Measurements from ENCODE around the gene CIAO3. TPM values are rescaled to one million over a fixed set of nuclear protein-coding genes. Genes with fewer than 3 reads are reported as not detected.
A peak's percentile ranks its signal among the peaks of the same experiment; 100 is the strongest.

The CIAO3 gene
- total RNA-seq, 1 donor, result 24.7 TPM

GRCh38 chr16:686459-687260 is 54.1 kb downstream of the CIAO3 start:
- no peak for TF ChIP-seq CTCF (IDR thresholded peaks at IDR 0.05; ENCODE audit: insufficient read depth, low read length)

DNA sequence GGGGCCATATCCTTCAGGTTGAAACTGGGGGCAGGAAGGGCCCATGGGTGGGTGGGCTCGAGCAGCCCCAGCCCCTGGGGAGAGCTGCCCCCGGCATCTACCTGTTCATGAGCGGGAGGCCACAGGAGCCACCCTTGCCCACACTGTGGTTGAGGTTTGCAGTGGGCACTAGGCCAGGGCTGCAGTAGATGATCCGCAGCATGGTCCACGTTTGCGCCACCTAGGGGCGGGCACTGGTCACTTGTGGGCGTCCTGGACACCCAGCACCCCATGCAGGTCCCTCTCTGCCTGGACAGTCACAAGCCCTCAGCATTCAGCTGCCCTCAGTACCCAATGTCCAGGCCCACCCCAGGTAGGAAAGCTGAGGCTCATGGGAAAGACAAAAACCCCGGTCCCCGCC is 54.8 kb downstream of the CIAO3 start:
- H3K4me3 ChIP-seq (ENCODE audit: low read depth, low read length), result no peak overlapping the region
- peak; percentile 47 for TF ChIP-seq CTCF (IDR thresholded peaks at IDR 0.05; ENCODE audit: insufficient read depth, low read length)
- peak; percentile 25 for DNase-seq (ENCODE audit: low read depth)

More at GRCh38 chr16:686459-687260, 54.1 kb downstream of the CIAO3 start:
- no peak overlapping the region for H3K4me3 ChIP-seq (ENCODE audit: low read depth, low read length)
- DNase-seq (ENCODE audit: low read depth), result no peak

DNA sequence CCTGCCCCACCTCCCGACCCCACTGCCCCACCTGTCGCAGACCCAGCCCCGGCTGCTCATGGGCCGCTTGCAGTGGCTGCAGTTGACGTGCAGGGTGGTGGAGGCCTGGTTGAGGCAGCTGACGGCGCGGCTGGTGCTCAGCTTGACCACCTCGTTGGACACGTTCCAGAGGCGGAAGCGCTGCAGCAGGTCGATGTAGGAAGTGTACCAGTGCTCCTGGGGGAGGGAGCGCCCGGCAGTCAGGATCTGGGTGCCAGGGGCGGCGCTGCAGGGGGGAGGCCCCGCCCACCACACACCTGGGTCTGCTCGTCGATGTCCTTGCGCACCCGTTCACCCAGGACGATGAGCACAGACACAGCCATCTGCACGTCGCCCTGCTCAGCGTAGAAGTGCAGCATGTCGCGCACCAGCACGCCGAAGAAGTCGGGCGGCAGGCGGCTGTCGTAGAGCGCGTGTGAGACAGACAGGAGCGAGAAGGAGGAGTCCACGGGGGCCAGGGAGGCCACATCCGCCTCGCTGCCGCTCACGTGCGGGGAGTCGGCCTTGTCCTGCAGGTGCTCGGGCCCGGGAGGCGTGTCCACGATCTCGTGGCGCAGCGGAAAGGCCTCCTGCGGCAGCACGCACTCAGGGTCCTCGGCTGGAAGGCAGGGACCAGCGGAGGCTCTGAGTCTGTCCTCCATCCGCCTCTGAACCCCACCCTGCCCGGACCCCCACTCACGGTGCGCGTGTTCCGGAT is 55.7 kb downstream of the CIAO3 start:
- TF ChIP-seq CTCF (IDR thresholded peaks at IDR 0.05; ENCODE audit: insufficient read depth, low read length), result no peak
- H3K4me3 ChIP-seq (ENCODE audit: low read depth, low read length), result peak overlapping the region; percentile 9
- no peak for DNase-seq (ENCODE audit: low read depth)

DNA sequence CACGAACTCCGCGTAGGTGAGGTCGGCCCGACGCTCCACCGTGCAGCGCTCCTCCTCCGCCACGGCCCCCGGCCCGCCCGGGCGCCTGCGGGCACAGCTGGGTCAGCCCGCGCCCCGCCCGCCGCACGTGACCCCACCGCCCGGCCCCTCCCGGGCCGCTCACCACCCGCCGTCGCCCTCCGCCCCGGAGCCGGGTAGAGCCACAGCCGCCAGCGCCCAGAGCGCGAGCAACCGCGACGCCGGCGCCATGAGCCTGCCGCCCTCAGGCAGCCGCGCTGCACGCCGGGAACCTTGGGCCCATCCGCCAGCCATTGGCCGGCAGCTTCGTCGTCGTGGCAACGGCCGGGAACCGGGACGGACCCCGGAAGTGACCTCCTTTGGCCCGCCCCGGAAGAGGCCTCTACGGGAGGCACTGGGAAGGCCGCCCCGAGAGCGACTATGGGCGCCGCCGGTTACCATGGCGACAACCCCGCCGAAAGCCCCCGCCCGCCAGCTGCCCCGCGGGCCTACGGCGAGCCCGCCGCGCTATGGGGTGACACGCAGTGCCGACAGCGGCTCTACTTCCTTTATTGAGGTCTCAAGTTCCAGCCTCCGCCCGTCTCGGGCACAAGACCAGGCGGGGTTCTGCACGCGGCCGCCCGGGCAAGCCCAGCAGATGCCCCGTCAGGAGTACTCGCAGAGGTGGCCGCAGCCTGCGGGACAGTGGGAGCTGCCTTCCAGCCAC is 56.6 kb downstream of the CIAO3 start, which contains the start of gene JMJD8:
Gene JMJD8 (minus strand): TSS at position 264 of the 724 bp plus-strand sequence. CDS start 15 bp downstream, at position 249.
- DNase-seq (ENCODE audit: low read depth), result peak; percentile 92
- TF ChIP-seq CTCF (IDR thresholded peaks at IDR 0.05; ENCODE audit: insufficient read depth, low read length), result no peak
- peak within 1 kb of the TSS; percentile 73 for H3K4me3 ChIP-seq (ENCODE audit: low read depth, low read length)

- TF ChIP-seq CTCF (IDR thresholded peaks at IDR 0.05; ENCODE audit: insufficient read depth, low read length), result no peak
- no peak for DNase-seq (ENCODE audit: low read depth)
- peak overlapping the region; percentile 73 for H3K4me3 ChIP-seq (ENCODE audit: low read depth, low read length)
Measured at GRCh38 chr16:683396-684070, 57.3 kb downstream of the CIAO3 start.

Measured in fibroblast of the aortic adventitia (primary cell).